ENCODE results near the gene ST6GALNAC2.

ST6GALNAC2 gene

GRCh38 chr17:76547642-76548202 is 37.9 kb downstream of the ST6GALNAC2 start (continued):
- no peak for TF ChIP-seq ZNF274 (IDR thresholded peaks at IDR 0.05; ENCODE audit: low read length)
- TF ChIP-seq ZNF274 (tag by site-specific recombination; IDR thresholded peaks at IDR 0.05; ENCODE audit: borderline replicate concordance) = no peak
- TF ChIP-seq ZNF645 (tag by site-specific recombination; IDR thresholded peaks at IDR 0.05) = peak; percentile 31; the same call in 1 of the 2 replicates
- TF ChIP-seq ZNF623 (tag by site-specific recombination; IDR thresholded peaks at IDR 0.05) = no peak
- TF ChIP-seq GLI4 (tag by site-specific recombination; IDR thresholded peaks at IDR 0.05) = no peak; the same call in 1 of the 2 replicates
- peak; percentile 48; the same call in 1 of the 2 replicates for TF ChIP-seq ZNF148 (tag by site-specific recombination; IDR thresholded peaks at IDR 0.05; ENCODE audit: borderline replicate concordance)
- no peak for TF ChIP-seq ZBTB21 (tag by site-specific recombination; IDR thresholded peaks at IDR 0.05)
- TF ChIP-seq ZNF133 (tag by site-specific recombination; IDR thresholded peaks at IDR 0.05) = no peak
- TF ChIP-seq KLF10 (tag by site-specific recombination; IDR thresholded peaks at IDR 0.05) = no peak
- TF ChIP-seq ZNF629 (tag by site-specific recombination; IDR thresholded peaks at IDR 0.05) = no peak
- no peak for TF ChIP-seq ZFP41 (tag by site-specific recombination; IDR thresholded peaks at IDR 0.05; ENCODE audit: borderline replicate concordance)
- TF ChIP-seq ZNF48 (tag by site-specific recombination; IDR thresholded peaks at IDR 0.05) = no peak
- TF ChIP-seq ZNF175 (tag by site-specific recombination; IDR thresholded peaks at IDR 0.05) = no peak
- no peak for TF ChIP-seq ZNF658 (tag by site-specific recombination; IDR thresholded peaks at IDR 0.05)
- TF ChIP-seq ZNF670 (tag by site-specific recombination; IDR thresholded peaks at IDR 0.05; ENCODE audit: low read depth) = peak; percentile 91; the same call in 1 of the 2 replicates
- no peak for TF ChIP-seq ZNF664 (tag by site-specific recombination; IDR thresholded peaks at IDR 0.05)
- TF ChIP-seq ZNF521 (tag by site-specific recombination; IDR thresholded peaks at IDR 0.05) = no peak
- TF ChIP-seq SCRT2 (tag by site-specific recombination; IDR thresholded peaks at IDR 0.05) = no peak
- no peak for TF ChIP-seq ZNF248 (tag by site-specific recombination; IDR thresholded peaks at IDR 0.05)
- no peak for TF ChIP-seq PRDM1 (tag by site-specific recombination; IDR thresholded peaks at IDR 0.05)
- no peak for TF ChIP-seq ZEB2 (tag by site-specific recombination; IDR thresholded peaks at IDR 0.05)
- TF ChIP-seq ZNF544 (tag by site-specific recombination; IDR thresholded peaks at IDR 0.05) = no peak
- peak; percentile 98 for TF ChIP-seq ZSCAN4 (tag by site-specific recombination; IDR thresholded peaks at IDR 0.05)
- no peak for TF ChIP-seq ZNF423 (tag by site-specific recombination; IDR thresholded peaks at IDR 0.05)
- no peak for TF ChIP-seq ZNF140 (tag by site-specific recombination; IDR thresholded peaks at IDR 0.05)
- TF ChIP-seq ZNF600 (tag by site-specific recombination; IDR thresholded peaks at IDR 0.05) = no peak
- no peak for TF ChIP-seq SALL2 (tag by site-specific recombination; IDR thresholded peaks at IDR 0.05; ENCODE audit: borderline replicate concordance)
- no peak for TF ChIP-seq ZNF221 (tag by site-specific recombination; IDR thresholded peaks at IDR 0.05; ENCODE audit: borderline replicate concordance)
- no peak for TF ChIP-seq YY1 (tag by site-specific recombination; IDR thresholded peaks at IDR 0.05)
- TF ChIP-seq BCL11A (tag by site-specific recombination; IDR thresholded peaks at IDR 0.05; ENCODE audit: low read depth) = no peak
- TF ChIP-seq OSR2 (tag by site-specific recombination; IDR thresholded peaks at IDR 0.05) = no peak
- TF ChIP-seq ZNF785 (tag by site-specific recombination; IDR thresholded peaks at IDR 0.05) = no peak; the same call in 1 of the 2 replicates
- TF ChIP-seq ZNF16 (tag by site-specific recombination; IDR thresholded peaks at IDR 0.05; ENCODE audit: low read depth) = no peak
- no peak for TF ChIP-seq ZNF555 (tag by site-specific recombination; conservative IDR thresholded peaks at IDR 0.05)
- no peak for TF ChIP-seq ZNF707 (tag by site-specific recombination; IDR thresholded peaks at IDR 0.05)
- TF ChIP-seq ZNF18 (tag by site-specific recombination; IDR thresholded peaks at IDR 0.05) = peak; percentile 93
- TF ChIP-seq SCRT1 (tag by site-specific recombination; IDR thresholded peaks at IDR 0.05; ENCODE audit: borderline replicate concordance) = no peak
- no peak for TF ChIP-seq ZNF530 (tag by site-specific recombination; IDR thresholded peaks at IDR 0.05; ENCODE audit: low read depth)
